Measurements from ENCODE around the gene MAP2K5.

The MAP2K5 gene

GRCh38 chr15:67579967-67580366 lies 37.5 kb downstream of the MAP2K5 start:
- no peak for DNase-seq (ENCODE audit: low read depth)
- TF ChIP-seq CTCF (conservative IDR thresholded peaks at IDR 0.05; ENCODE audit: low read length) = no peak
- H3K4me3 ChIP-seq (ENCODE audit: low read length) = no peak overlapping the region

- H3K4me3 ChIP-seq (ENCODE audit: low read length) = no peak overlapping the region
- TF ChIP-seq CTCF (conservative IDR thresholded peaks at IDR 0.05; ENCODE audit: low read length) = no peak
- DNase-seq (ENCODE audit: low read depth) = no peak
Observed at GRCh38 chr15:67584157-67584556, 41.7 kb downstream of the MAP2K5 start.

DNA sequence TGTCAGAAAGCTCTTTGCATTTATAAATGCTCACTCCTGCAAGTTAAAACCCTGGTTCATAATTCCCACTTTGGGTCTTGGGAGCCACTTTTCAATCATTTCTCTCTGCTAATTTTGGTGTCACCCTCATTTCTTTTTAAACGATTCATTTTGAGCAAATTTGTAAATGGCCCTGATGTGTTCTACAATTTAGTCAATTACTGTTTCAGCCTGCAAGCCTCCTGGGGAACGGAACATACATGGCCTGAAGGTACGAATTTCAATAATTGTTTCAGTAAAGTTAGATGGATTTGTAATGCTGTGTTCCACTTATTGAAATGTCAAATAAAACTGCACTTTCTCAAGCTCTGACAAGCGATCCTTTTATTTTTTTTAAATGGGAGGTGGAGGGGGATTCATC lies 43.2 kb downstream of the MAP2K5 start:
- no peak for TF ChIP-seq CTCF (conservative IDR thresholded peaks at IDR 0.05; ENCODE audit: low read length)
- H3K4me3 ChIP-seq (ENCODE audit: low read length) = no peak overlapping the region
- no peak for DNase-seq (ENCODE audit: low read depth)

DNA sequence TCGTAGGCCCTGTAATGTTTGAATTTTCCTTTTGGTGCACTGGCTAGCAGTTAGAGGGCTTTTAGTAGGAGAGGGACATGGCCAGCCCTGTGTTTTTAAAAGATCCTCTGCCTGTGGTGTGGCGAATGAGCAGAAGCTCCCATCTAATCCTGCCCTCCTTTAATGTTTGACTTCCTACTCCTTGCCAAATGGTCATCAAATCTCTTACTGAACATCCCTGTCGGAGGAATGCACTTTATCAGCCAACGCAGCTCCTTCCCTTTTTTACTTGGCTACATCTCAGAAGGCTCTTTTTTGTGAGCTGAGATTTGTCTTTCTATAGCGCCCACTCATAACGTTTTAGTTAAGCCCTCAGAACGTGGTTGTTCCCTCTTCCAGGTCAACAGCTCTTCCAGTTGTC lies 44.8 kb downstream of the MAP2K5 start:
- TF ChIP-seq CTCF (conservative IDR thresholded peaks at IDR 0.05; ENCODE audit: low read length) = no peak
- DNase-seq (ENCODE audit: low read depth) = no peak
- no peak overlapping the region for H3K4me3 ChIP-seq (ENCODE audit: low read length)

- TF ChIP-seq CTCF (conservative IDR thresholded peaks at IDR 0.05; ENCODE audit: low read length) = no peak
- no peak overlapping the region for H3K4me3 ChIP-seq (ENCODE audit: low read length)
- no peak for DNase-seq (ENCODE audit: low read depth)
Observed at GRCh38 chr15:67587754-67588153, 45.3 kb downstream of the MAP2K5 start.

- no peak for TF ChIP-seq CTCF (conservative IDR thresholded peaks at IDR 0.05; ENCODE audit: low read length)
Observed at GRCh38 chr15:67590191-67590590, 47.7 kb downstream of the MAP2K5 start.

GRCh38 chr15:67592245-67592644 lies 49.7 kb downstream of the MAP2K5 start:
- no peak for TF ChIP-seq CTCF (conservative IDR thresholded peaks at IDR 0.05; ENCODE audit: low read length)
- H3K4me3 ChIP-seq (ENCODE audit: low read length) = no peak overlapping the region

More at GRCh38 chr15:67590191-67590590, 47.7 kb downstream of the MAP2K5 start:
- no peak for DNase-seq (ENCODE audit: low read depth)
- H3K4me3 ChIP-seq (ENCODE audit: low read length) = no peak overlapping the region

More at GRCh38 chr15:67592245-67592644, 49.7 kb downstream of the MAP2K5 start:
- no peak for DNase-seq (ENCODE audit: low read depth)

All from AG10803 (cell line).